ENCODE measurements around the gene ZNF574. TPM values are rescaled to one million over a fixed set of nuclear protein-coding genes. Genes with fewer than 3 reads are reported as not detected.

The ZNF574 gene
- total and polyA plus RNA-seq, 2 experiments from 2014 or later: 19.4 to 61.2 TPM

- H3K4me3 Mint-ChIP-seq: no peak overlapping the region
These were observed 54.2 kb downstream of the ZNF574 start for GRCh38 chr19:42130254-42130573.

More at GRCh38 chr19:42130254-42130573, 54.2 kb downstream of the ZNF574 start:
- H4K20me1 ChIP-seq (replicated peaks; ENCODE audit: insufficient read depth): no peaks in the 10 kb centered on the region
- no peaks in the 10 kb centered on the region for H3K36me3 ChIP-seq (ENCODE audit: insufficient read depth)
- no peak for ATAC-seq
- peaks cover 19% of the 10 kb centered on the region for H3K27me3 ChIP-seq (ENCODE audit: insufficient read depth)
- no peak overlapping the region for H3K4me3 ChIP-seq
- Mint-ChIP-seq H3K27me3 (ENCODE audit: insufficient read depth, low read depth, poor library complexity) (peaks cover 19% of the 10 kb centered on the region), H3K9me3 (no peaks in the 10 kb centered on the region; the same call in 2 of the 3 replicates), H3K4me1 (peaks cover 16% of the 10 kb centered on the region), H3K27ac (no peak overlapping the region), H3K36me3 (ENCODE audit: low read depth) (no peaks in the 10 kb centered on the region)
- H3K4me1 ChIP-seq (ENCODE audit: insufficient read depth): peaks cover 10% of the 10 kb centered on the region; the same call in 1 of the 2 replicates
- H3F3A ChIP-seq (replicated peaks; ENCODE audit: low read depth): 0 out of 2 replicates have a peak, but pooled peaks cover 5% of the 10 kb centered on the region
- H3K4me2 ChIP-seq: no peak overlapping the region
- H3K9me2 ChIP-seq (ENCODE audit: insufficient read depth): no peaks in the 10 kb centered on the region
- no peaks in the 10 kb centered on the region for H3K79me2 ChIP-seq (replicated peaks; ENCODE audit: insufficient read depth)
- no peak overlapping the region for H3K27ac ChIP-seq (ENCODE audit: low read depth)
- H2AFZ ChIP-seq: no peak overlapping the region
- no peak for DNase-seq (ENCODE audit: low spot score)
- no peak for TF ChIP-seq STAT1 (IDR thresholded peaks at IDR 0.05; ENCODE audit: unreplicated experiment)
- TF ChIP-seq, protein P1, sequence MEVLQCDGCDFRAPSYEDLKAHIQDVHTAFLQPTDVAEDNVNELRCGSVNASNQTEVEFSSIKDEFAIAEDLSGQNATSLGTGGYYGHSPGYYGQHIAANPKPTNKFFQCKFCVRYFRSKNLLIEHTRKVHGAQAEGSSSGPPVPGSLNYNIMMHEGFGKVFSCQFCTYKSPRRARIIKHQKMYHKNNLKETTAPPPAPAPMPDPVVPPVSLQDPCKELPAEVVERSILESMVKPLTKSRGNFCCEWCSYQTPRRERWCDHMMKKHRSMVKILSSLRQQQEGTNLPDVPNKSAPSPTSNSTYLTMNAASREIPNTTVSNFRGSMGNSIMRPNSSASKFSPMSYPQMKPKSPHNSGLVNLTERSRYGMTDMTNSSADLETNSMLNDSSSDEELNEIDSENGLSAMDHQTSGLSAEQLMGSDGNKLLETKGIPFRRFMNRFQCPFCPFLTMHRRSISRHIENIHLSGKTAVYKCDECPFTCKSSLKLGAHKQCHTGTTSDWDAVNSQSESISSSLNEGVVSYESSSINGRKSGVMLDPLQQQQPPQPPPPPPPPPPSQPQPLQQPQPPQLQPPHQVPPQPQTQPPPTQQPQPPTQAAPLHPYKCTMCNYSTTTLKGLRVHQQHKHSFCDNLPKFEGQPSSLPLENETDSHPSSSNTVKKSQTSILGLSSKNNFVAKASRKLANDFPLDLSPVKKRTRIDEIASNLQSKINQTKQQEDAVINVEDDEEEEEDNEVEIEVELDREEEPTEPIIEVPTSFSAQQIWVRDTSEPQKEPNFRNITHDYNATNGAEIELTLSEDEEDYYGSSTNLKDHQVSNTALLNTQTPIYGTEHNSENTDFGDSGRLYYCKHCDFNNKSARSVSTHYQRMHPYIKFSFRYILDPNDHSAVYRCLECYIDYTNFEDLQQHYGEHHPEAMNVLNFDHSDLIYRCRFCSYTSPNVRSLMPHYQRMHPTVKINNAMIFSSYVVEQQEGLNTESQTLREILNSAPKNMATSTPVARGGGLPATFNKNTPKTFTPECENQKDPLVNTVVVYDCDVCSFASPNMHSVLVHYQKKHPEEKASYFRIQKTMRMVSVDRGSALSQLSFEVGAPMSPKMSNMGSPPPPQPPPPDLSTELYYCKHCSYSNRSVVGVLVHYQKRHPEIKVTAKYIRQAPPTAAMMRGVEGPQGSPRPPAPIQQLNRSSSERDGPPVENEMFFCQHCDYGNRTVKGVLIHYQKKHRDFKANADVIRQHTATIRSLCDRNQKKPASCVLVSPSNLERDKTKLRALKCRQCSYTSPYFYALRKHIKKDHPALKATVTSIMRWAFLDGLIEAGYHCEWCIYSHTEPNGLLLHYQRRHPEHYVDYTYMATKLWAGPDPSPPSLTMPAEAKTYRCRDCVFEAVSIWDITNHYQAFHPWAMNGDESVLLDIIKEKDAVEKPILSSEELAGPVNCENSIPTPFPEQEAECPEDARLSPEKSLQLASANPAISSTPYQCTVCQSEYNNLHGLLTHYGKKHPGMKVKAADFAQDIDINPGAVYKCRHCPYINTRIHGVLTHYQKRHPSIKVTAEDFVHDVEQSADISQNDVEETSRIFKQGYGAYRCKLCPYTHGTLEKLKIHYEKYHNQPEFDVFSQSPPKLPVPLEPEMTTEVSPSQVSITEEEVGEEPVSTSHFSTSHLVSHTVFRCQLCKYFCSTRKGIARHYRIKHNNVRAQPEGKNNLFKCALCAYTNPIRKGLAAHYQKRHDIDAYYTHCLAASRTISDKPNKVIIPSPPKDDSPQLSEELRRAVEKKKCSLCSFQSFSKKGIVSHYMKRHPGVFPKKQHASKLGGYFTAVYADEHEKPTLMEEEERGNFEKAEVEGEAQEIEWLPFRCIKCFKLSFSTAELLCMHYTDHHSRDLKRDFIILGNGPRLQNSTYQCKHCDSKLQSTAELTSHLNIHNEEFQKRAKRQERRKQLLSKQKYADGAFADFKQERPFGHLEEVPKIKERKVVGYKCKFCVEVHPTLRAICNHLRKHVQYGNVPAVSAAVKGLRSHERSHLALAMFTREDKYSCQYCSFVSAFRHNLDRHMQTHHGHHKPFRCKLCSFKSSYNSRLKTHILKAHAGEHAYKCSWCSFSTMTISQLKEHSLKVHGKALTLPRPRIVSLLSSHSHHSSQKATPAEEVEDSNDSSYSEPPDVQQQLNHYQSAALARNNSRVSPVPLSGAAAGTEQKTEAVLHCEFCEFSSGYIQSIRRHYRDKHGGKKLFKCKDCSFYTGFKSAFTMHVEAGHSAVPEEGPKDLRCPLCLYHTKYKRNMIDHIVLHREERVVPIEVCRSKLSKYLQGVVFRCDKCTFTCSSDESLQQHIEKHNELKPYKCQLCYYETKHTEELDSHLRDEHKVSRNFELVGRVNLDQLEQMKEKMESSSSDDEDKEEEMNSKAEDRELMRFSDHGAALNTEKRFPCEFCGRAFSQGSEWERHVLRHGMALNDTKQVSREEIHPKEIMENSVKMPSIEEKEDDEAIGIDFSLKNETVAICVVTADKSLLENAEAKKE (CRISPR knock-in tag; IDR thresholded peaks at IDR 0.05): no peak
- no peak for TF ChIP-seq CTCF (conservative IDR thresholded peaks at IDR 0.05; ENCODE audit: low read depth in 2 of 2)
- TF ChIP-seq NANOG (IDR thresholded peaks at IDR 0.05; ENCODE audit: borderline replicate concordance): no peak
- TF ChIP-seq, protein P2, sequence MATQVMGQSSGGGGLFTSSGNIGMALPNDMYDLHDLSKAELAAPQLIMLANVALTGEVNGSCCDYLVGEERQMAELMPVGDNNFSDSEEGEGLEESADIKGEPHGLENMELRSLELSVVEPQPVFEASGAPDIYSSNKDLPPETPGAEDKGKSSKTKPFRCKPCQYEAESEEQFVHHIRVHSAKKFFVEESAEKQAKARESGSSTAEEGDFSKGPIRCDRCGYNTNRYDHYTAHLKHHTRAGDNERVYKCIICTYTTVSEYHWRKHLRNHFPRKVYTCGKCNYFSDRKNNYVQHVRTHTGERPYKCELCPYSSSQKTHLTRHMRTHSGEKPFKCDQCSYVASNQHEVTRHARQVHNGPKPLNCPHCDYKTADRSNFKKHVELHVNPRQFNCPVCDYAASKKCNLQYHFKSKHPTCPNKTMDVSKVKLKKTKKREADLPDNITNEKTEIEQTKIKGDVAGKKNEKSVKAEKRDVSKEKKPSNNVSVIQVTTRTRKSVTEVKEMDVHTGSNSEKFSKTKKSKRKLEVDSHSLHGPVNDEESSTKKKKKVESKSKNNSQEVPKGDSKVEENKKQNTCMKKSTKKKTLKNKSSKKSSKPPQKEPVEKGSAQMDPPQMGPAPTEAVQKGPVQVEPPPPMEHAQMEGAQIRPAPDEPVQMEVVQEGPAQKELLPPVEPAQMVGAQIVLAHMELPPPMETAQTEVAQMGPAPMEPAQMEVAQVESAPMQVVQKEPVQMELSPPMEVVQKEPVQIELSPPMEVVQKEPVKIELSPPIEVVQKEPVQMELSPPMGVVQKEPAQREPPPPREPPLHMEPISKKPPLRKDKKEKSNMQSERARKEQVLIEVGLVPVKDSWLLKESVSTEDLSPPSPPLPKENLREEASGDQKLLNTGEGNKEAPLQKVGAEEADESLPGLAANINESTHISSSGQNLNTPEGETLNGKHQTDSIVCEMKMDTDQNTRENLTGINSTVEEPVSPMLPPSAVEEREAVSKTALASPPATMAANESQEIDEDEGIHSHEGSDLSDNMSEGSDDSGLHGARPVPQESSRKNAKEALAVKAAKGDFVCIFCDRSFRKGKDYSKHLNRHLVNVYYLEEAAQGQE (IDR thresholded peaks at IDR 0.05; ENCODE audit: unreplicated experiment): no peak
- TF ChIP-seq EZH2phosphoT487 (IDR thresholded peaks at IDR 0.05; ENCODE audit: unreplicated experiment): no peak
- TF ChIP-seq ETS1 (IDR thresholded peaks at IDR 0.05): no peak
- no peak for TF ChIP-seq EZH2 (IDR thresholded peaks at IDR 0.05; ENCODE audit: low read depth, unreplicated experiment)
- TF ChIP-seq ZNF331 (CRISPR knock-in tag; IDR thresholded peaks at IDR 0.05; ENCODE audit: low read depth): no peak
- no peak for TF ChIP-seq ZNF114 (CRISPR knock-in tag; IDR thresholded peaks at IDR 0.05)
- no peak for TF ChIP-seq JUNB (IDR thresholded peaks at IDR 0.05; ENCODE audit: unreplicated experiment)
- no peak for TF ChIP-seq POLR2AphosphoS5 (IDR thresholded peaks at IDR 0.05; ENCODE audit: low read depth)
- no peak for TF ChIP-seq CREB1 (CRISPR knock-in tag; IDR thresholded peaks at IDR 0.05; ENCODE audit: low read depth)
